Dedifferentiated amniotic fluid mesenchymal stem cell (primary cell): ENCODE results near the gene PFKFB3.
"Not testable (repeated sequence)": the region's sequence is repeated elsewhere in the genome, so short reads cannot be mapped to it uniquely, and the experiment has no call there.

Experiments used
- DNase-seq: peaks from one replicate; pipeline ENCODE4 v3.0.0-alpha.2; 2016; ENCODE audit errors: extremely low spot score

Gene PFKFB3

GRCh38 chr10:6202098-6202683 lies 541 bp upstream of the PFKFB3 start:
- DNase-seq = no peak

GRCh38 chr10:6203331-6204062 lies 765 bp downstream of the PFKFB3 start:
- DNase-seq = peak; percentile 26

- DNase-seq = no peak
Measured at GRCh38 chr10:6204063-6204340, 1.3 kb downstream of the PFKFB3 start.

- DNase-seq = peak; percentile 40
Measured at GRCh38 chr10:6204341-6205191, 1.8 kb downstream of the PFKFB3 start.

GRCh38 chr10:6206486-6206885 lies 3.8 kb downstream of the PFKFB3 start:
- not testable (repeated sequence) for DNase-seq

- no peak for DNase-seq
Measured at GRCh38 chr10:6207658-6208057, 4.9 kb downstream of the PFKFB3 start.

- DNase-seq = no peak
Measured at GRCh38 chr10:6208799-6209235, 6.1 kb downstream of the PFKFB3 start.

GRCh38 chr10:6211341-6211670 lies 8.6 kb downstream of the PFKFB3 start:
- no peak for DNase-seq

- no peak for DNase-seq
Measured at GRCh38 chr10:6211671-6212635, 9.2 kb downstream of the PFKFB3 start.

- DNase-seq = no peak
Measured at GRCh38 chr10:6212806-6213205, 10.1 kb downstream of the PFKFB3 start.

GRCh38 chr10:6213257-6213905 lies 10.6 kb downstream of the PFKFB3 start:
- no peak for DNase-seq

GRCh38 chr10:6213908-6214307 lies 11.2 kb downstream of the PFKFB3 start:
- DNase-seq = no peak

GRCh38 chr10:6214612-6215011 lies 11.9 kb downstream of the PFKFB3 start:
- no peak for DNase-seq

- DNase-seq = no peak
Measured at GRCh38 chr10:6215241-6215640, 12.5 kb downstream of the PFKFB3 start.

GRCh38 chr10:6215683-6216484 lies 13.2 kb downstream of the PFKFB3 start:
- DNase-seq = no peak

- DNase-seq = no peak
Measured at GRCh38 chr10:6216916-6217315, 14.2 kb downstream of the PFKFB3 start.

- DNase-seq = no peak
Measured at GRCh38 chr10:6217611-6218010, 14.9 kb downstream of the PFKFB3 start.

- no peak for DNase-seq
Measured at GRCh38 chr10:6218692-6219493, 16.2 kb downstream of the PFKFB3 start.

GRCh38 chr10:6219494-6219836 lies 16.7 kb downstream of the PFKFB3 start:
- no peak for DNase-seq
